Left colon (tissue), 2 donors: Measurements from ENCODE around the gene UBR3. TPM values are rescaled to one million over a fixed set of nuclear protein-coding genes. Genes with fewer than 3 reads are reported as not detected.
"Not testable (repeated sequence)": the region's sequence is repeated elsewhere in the genome, so short reads cannot be mapped to it uniquely, and the experiment has no call there.

Experiments used
- ATAC-seq: fragments of 200-7000 bp; cut with Tn5 transposase; one replicate; pipeline ENCODE4 v1.9.1; 2020; ENCODE audit warnings: mild to moderate bottlenecking, moderate library complexity
- DNase-seq, 2 donors: peaks; one replicate each; pipeline ENCODE4 v3.0.0-alpha.2; 2020
- intact Hi-C, 2 donors: fragments of 100-400 bp; cut with DNase I in 1 of 2; cut with micrococcal nuclease in 1 of 2; formaldehyde crosslinking; loops; one replicate each; pipeline versions ENCODE4 v1.11.2 to v1.14.0; 2022; cut with DNase I, micrococcal nuclease
- total RNA-seq, 2 donors: library from RNA; stranded (reverse); fragmentation: NEBNext Ultra II Directional; extraction: Animal tissue kit (Norgen Biotek cat#: 25700); gene quantifications; one replicate each; pipeline ENCODE4 v1.2.1, GENCODE V29; 2021
- donor health status: DM: no; HTN: no; CAD: no.
- donor health status: DM: yes; HTN: yes; CAD: no.

Gene UBR3
- total RNA-seq, 2 donors from 2014 or later = 36.8 to 41.5 TPM

DNA sequence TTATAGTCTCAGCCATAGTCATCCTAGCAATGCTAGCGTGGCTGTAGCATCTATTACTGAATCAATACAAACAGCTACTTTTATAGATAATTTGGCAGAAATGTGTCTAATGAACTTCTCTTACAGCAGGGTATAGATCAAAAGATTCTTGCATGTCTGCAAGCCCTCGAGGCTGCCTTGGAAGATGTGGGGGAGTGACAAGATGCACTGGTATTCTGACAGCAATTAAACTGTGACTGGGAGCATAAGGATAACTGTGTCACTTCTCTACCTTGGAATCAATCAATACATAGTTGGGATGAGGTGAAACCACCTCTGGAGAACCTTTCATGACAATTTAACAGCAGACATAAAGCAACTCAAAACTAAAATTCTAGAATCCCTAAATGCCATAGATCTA lies 291.4 kb downstream of the UBR3 start:
- intact Hi-C loops = no loop called here
- ATAC-seq = no peak
- DNase-seq = no peak

DNA sequence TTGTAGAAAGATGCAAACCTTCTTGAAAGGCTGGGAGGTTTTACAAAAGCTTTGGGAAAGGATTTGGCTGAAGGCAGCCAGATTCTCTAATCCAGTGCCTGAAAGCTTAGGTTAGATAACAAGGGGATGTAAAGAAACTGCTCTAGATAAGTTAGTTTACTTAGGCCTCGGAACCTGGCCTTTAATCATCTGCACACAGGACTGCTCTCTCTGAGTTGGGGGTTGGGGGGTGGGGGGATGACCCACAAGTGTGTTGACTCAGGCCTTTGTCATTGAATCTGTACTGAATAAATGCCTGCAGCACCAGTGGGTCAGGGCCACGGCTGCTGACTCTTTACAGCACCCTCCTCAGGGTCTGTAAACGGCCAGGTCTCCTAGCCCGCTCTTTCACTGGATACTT lies 292.1 kb downstream of the UBR3 start:
- intact Hi-C loops, ATAC-seq, DNase-seq: not testable (repeated sequence)

GRCh38 chr2:170121689-170122088 lies 294.4 kb downstream of the UBR3 start:
- no peak for DNase-seq
- no peak for ATAC-seq
- intact Hi-C loops = no loop called here

- DNase-seq = no peak
- ATAC-seq = no peak
- intact Hi-C loops = no loop called here
Measured at GRCh38 chr2:170122883-170123547, 295.8 kb downstream of the UBR3 start.

DNA sequence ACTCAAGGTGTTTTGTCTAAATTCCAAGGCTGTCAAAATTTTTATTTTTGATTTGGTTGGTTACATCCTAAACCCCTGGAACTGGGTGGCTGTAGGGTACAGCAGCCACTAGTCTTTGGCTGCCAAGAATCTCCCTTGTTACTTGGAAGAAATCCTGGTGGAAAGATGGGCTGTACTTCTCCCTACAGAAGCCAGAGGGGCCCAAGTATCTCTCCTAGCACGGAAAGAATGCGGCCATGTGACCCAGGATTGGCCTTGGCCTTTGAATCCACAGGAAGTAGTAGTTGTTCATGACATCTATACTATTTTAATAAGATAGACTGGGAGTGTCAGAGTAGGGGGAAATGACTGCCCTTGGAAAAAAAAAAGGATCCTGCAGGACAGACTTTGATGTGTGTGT lies 296.3 kb downstream of the UBR3 start:
- DNase-seq (no peak), ATAC-seq (no peak)
- intact Hi-C loops = no loop called here

DNA sequence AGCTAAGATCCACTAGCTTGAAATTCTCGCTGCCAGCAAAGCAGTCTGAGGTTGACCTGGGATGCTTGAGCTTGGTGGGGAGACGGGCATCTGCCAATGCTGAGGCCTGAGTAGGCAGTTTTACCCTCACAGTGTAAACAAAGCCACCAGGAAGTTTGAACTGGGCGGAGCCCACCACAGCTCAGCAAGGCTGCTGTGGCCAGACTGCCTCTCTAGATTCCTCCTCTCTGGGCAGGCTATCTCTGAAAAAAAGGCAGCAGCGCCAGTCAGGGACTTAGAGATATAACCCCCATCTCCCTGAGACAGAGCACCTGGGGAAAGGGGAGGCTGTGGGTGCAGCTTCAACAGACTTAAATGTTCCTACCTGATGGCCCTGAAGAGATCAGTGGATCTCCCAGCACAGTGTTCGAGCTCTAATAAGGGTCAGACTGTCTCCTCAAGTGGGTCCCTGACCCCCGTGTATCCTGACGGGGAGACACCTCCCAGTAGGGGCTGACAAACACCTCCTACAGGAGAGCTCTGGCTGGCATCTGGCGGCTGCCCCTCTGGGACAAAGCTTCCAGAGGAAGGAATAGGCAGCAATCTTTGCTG lies 299.0 kb downstream of the UBR3 start:
- intact Hi-C loops, ATAC-seq: not testable (repeated sequence)
- peak in 1 of 2 donors; percentile 12 for DNase-seq

Other genes with a start within 250 kb of the UBR3 start
- 10 to 100 TPM; 46.9 to 50.5 TPM for gene PPIG, start 243.1 kb upstream of the UBR3 start, total RNA-seq
- gene CFAP210, start 133.0 kb upstream of the UBR3 start, total RNA-seq = not detected
- 1 to 10 TPM; 7.4 to 8.3 TPM for gene PHOSPHO2, start 133.0 kb upstream of the UBR3 start, total RNA-seq
- gene KLHL23, start 93.6 kb upstream of the UBR3 start, total RNA-seq = 10 to 100 TPM in 1 of 2 donors, 1 to 10 TPM in 1; 9.7 to 12.9 TPM
- gene SSB, start 28.6 kb upstream of the UBR3 start, total RNA-seq = 10 to 100 TPM; 40.5 to 43.7 TPM
- 10 to 100 TPM; 42.2 to 44.7 TPM for gene METTL5, start 2.5 kb upstream of the UBR3 start, total RNA-seq